Amniotic epithelial cell (primary cell): Measurements from ENCODE around the gene SIL1.
"Not testable (repeated sequence)": the region's sequence is repeated elsewhere in the genome, so short reads cannot be mapped to it uniquely, and the experiment has no call there.

Experiments used
- DNase-seq: peaks from one replicate; pipeline ENCODE4 v3.0.0-alpha.2; 2010; ENCODE audit warnings: low read depth

Gene SIL1

GRCh38 chr5:139138809-139139208 is 59.4 kb downstream of the SIL1 start:
- DNase-seq, result no peak

GRCh38 chr5:139138109-139138508 is 60.1 kb downstream of the SIL1 start:
- peak; percentile 61 for DNase-seq

- DNase-seq, result peak; percentile 82
Measured at GRCh38 chr5:139137697-139138096, 60.5 kb downstream of the SIL1 start.

DNA sequence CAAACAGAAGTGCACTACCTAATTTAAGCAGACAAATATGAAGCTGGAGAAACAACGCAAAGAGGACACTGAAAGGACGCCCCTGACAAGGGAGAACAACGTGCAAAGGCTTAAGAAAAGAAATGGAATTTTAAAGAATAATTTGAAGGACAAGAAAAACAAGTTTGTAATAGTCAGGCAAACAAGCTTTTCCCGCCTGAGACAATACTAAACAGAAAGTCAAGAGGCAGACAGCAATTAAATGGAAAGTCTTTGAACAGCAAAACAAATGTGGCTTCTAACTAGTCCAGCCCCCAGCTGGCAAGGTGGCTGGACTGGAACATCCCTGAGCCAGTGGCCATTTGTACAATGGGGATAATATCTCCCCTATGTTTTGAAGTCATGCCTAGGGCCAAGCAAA is 63.3 kb downstream of the SIL1 start:
- DNase-seq, result no peak

DNA sequence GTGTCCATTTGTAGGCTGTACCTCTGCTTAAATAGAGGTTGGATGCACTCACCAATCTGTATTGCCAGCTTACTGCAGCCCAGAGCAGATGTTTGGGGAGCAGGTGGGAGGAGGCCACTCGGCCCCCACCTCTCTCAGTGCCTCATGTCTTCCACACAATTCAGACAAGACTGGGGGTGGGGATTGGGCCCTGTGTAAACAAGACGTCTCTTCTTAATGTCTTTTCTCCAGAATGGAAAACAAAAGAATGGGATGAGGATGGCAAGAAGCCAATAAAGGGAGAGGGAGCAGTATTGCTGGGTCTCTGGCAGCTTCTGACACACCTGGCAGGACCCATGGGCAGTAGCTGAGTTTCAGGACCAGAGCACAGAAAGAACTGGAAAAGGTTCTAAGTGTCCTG is 64.9 kb downstream of the SIL1 start:
- no peak for DNase-seq

- DNase-seq, result no peak
Measured at GRCh38 chr5:139132515-139132914, 65.7 kb downstream of the SIL1 start.

- peak; percentile 26 for DNase-seq
Measured at GRCh38 chr5:139131921-139132432, 66.2 kb downstream of the SIL1 start.

- DNase-seq, result peak; percentile 5
Measured at GRCh38 chr5:139131465-139131864, 66.7 kb downstream of the SIL1 start.

GRCh38 chr5:139131062-139131461 is 67.1 kb downstream of the SIL1 start:
- DNase-seq, result no peak

- DNase-seq, result no peak
Measured at GRCh38 chr5:139130214-139130613, 68.0 kb downstream of the SIL1 start.

DNA sequence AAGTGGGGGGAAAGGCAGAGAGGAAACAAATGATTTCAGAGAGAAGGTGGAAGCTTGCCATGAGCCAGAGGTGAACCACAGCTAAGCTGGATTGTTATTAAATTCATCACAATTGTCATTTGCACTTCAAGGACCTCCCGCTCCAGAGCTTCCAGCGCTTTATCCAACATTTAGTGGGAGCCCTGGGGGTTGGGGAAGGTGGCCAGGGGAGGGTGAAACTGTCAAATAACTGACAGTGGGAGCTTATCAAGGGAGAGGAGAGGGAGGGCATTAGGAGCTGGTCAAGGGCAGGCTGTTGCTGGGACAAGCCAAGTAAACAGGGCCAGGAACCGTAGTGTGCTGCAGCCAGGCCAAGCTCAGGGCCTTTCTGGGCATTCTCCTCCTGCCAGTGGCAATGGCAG is 71.5 kb downstream of the SIL1 start:
- DNase-seq, result no peak

- DNase-seq, result no peak
Measured at GRCh38 chr5:139125991-139126390, 72.2 kb downstream of the SIL1 start.

DNA sequence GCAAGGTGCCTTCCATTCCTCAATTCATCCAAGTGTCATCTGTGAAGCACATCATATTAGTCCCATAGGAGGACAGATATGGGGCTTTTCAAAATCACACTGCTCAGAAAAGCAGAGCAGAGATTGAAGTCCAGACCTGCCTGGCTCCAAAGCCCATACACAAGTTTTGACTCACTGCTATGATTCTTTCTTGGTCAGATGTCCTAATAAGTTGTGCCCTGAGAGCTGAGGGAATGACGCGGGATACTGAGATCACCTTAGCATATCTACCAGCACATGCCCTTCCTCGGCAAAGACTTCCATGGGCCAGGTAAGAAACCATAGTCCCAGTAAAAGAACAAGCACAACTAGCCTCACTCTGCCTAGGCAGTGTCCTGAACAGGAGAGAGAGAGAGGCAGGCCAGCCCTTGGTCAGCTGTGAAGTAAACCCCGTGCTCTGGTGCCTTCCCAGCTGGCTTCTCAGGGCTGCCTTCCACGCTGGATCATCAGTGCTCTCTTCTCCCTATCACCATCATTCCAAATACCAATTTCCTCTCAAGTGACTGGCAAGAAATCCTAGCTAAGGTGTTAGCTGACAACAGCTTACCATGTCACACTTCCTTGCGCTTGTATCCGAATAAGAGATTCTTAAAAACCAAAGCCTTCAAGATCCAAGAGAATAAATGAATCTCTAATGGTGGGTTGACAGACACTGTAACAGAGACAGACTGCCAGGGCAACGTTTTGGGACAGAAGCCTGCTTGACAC is 73.2 kb downstream of the SIL1 start:
- DNase-seq, result no peak

DNA sequence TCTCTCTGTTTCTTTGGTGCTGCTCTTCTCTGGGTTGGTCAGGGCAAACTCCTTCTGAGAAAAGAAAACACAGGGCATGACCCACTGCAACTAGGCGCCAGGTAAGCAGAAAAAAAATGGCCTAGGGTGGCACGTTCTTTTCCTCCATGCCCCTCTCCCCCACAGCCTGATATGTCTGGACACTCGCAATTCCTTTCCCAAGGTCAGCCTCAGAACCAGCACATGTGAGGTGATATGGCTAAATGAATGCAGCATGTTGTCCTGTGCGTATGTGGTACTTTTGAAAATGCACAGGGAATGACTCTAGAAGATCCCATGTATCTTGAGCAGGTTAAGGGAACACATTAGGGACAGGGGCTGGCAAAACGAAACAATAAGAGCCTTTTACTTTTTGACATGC is 77.0 kb downstream of the SIL1 start:
- DNase-seq, result no peak

GRCh38 chr5:139120521-139120920 is 77.6 kb downstream of the SIL1 start:
- DNase-seq, result no peak

DNA sequence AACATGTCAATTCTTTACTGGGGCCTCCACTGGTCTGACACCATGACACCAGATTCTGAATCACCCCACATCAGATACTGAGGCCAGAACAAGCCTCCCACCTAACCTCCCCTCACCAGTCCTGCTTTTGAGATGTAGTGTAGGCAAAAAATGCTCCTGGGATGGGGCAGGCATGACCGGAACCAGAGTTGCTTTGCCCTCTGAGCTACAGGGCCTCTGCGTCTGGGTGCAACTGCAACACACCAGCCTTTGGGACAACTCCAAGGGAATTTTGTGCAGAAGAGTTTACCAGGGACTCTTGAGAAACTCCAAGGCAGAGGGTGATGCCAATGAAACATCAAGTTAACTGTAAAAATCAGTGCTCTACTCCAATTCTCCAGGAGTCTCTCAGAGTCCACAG is 79.4 kb downstream of the SIL1 start:
- no peak for DNase-seq

GRCh38 chr5:139117342-139117884 is 80.8 kb downstream of the SIL1 start:
- DNase-seq, result no peak

DNA sequence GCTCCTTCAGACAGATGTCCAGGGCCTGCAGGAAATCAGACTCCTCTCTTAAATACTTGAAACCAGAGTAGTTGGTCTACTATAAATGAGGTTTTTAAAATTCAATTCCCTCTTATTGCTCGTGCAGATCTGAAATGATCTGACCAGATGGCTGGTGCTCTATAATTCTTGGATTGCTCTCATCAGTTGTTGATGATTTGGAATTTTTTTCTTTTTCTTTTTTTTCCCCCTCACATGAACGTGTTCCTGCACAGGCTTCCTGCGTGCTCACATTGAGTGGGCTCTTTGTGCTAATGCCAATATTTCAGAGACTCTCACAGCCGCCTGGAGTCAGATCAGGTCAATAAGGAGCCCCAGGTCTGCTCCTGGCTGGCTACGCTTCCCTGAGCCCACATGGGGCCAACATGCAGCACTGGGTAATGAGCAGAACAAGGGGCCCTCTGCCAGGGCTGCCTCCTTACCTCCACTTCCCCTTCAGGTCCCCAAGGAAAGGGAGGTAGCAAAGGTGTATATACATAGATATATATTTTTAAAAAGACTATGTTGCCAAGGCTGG is 82.0 kb downstream of the SIL1 start:
- DNase-seq, result no peak

GRCh38 chr5:139113892-139114291 is 84.3 kb downstream of the SIL1 start:
- no peak for DNase-seq

DNA sequence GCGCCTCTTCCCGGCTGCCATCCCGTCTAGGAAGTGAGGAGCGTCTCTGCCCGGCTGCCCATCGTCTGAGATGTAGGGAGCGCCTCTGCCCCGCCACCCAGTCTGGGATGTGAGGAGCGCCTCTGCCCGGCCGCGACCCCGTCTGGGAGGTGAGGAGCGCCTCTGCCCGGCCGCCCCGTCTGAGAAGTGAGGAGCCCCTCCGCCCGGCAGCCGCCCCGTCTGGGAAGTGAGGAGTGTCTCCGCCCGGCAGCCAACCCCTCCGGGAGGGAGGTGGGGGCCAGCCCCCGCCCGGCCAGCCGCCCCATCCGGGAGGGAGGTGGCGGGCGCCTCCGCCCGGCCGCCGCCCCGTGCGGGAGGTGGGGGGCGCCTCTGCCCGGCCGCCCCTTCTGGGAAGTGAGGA is 85.8 kb downstream of the SIL1 start:
- DNase-seq, result not testable (repeated sequence)

DNA sequence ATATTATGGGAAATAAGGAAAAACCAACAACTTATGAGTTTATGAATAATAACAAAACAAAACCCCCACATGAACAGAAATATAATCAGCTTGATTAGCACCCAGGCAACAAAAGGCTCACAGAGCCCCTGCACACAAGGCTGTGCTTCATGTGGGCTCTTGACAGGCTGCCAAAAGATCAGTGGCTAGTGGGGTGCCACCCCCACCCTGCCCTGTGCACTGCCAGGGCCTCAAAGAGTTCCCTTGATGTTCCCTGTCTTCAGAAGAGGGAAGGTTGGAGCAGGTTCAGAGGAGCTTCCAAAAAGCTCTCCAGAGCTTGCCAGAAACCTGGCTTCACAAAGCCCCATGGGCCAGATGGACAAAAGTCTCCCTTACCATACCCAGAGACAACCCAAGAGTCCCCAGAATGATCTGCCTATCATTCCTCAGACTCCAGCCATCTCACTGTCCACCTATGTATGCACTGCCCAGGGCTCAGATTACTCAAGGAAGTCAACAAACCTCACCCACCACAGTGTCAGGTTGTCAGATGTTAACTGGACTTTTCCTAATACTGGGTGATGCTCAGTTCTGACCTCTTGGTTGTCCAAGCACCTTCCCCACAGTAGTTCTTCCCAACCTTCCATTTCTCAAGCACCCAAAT is 87.5 kb downstream of the SIL1 start:
- no peak for DNase-seq

- DNase-seq, result no peak
Measured at GRCh38 chr5:139108063-139108824, 89.9 kb downstream of the SIL1 start.
